DMS114 treated with DMSO at 0.1 percent for 48 hours (cell line): ENCODE data around the gene ADAM15.

Experiments used
- DNase-seq: peaks from one replicate; lab custom pipeline; 2025; ENCODE audit not compliant: unreplicated experiment; lab: John Stamatoyannopoulos, UW

The ADAM15 gene

GRCh38 chr1:155070158-155070621 lies 19.1 kb downstream of the ADAM15 start:
- DNase-seq, result no peak

GRCh38 chr1:155070721-155071569 lies 19.8 kb downstream of the ADAM15 start:
- DNase-seq, result peak; percentile 83

- DNase-seq, result no peak
Observed at GRCh38 chr1:155071701-155072100, 20.6 kb downstream of the ADAM15 start.

DNA sequence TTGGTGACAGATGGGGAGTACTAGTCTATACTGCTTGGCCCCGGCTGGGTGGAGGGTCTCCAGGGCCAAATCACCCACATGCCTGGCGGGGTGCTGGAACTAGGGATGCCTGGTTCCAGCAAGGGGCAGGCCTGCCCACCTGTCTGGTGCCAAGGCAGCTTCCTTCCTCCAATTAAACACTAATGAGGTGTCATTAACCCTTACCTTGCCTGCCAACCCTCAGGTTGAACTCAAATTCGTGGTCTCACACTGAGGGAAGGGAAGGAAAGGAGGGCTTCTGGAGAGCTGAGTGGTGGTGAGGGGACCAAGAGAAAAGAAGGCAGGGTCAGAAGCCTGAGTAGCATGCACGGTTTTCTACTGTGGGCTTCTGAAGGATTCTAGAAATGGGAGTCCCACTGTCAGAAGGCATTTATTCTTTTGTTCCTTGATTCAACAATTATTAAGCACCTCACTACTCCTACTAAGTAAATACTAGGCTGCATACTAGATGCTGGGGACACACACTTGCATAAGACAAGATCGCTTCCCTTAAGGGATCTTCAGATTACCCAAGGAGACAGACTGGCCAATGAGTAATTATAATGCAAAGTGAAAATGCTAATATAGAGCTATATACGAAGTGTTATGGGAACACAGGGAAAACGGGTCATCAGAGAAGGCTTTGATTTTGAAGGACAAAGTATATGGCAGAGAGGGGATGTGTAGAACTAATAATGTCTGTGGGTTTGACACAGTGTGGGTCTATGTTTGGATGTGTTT lies 21.6 kb downstream of the ADAM15 start:
- DNase-seq, result no peak

- DNase-seq, result no peak
Observed at GRCh38 chr1:155073377-155074242, 22.5 kb downstream of the ADAM15 start.

GRCh38 chr1:155075535-155075934 lies 24.4 kb downstream of the ADAM15 start:
- DNase-seq, result no peak

- no peak for DNase-seq
Observed at GRCh38 chr1:155076371-155076770, 25.3 kb downstream of the ADAM15 start.

GRCh38 chr1:155077346-155077745 lies 26.2 kb downstream of the ADAM15 start:
- no peak for DNase-seq

- DNase-seq, result no peak
Observed at GRCh38 chr1:155077758-155078445, 26.8 kb downstream of the ADAM15 start.

DNA sequence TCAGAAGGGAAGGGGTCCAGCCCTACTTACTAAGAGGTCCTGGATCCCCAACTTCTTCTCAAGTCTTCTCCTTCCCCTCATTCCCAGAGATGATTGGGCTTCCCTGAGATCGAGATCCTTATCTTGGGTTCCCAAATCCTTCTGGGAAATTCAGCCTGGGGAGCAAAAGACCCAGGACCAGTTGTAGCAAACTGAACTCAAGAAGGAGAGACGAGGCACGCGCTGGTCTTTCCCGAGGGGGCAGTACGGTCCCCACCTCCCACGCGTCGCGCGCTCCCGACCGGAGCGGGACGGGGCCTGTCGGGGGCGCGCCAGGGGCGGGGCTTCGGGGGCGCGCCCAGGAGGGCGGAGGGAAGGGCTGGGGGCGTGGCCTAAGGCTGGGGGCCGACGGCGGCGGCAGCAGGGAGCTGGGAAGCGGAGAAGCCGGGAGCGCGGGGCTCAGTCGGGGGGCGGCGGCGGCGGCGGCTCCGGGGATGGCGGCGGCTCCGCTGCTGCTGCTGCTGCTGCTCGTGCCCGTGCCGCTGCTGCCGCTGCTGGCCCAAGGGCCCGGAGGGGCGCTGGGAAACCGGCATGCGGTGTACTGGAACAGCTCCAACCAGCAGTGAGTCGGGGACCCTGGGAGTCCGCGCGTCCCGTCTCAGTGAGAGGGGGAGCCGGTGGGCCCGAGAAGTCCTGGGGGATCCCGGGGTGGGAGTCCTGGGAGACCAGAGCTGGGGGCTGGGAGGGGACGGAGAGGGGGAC lies 27.5 kb downstream of the ADAM15 start, which contains the start of gene EFNA3:
EFNA3 (plus strand) TSS at position 369 of the 741 bp plus-strand sequence; CDS start at position 474, 105 bp downstream.
- DNase-seq, result peak; percentile 58

- DNase-seq, result no peak
Observed at GRCh38 chr1:155079210-155079486, 28.0 kb downstream of the ADAM15 start.

GRCh38 chr1:155079487-155080311 lies 28.6 kb downstream of the ADAM15 start:
- no peak for DNase-seq

- DNase-seq, result no peak
Observed at GRCh38 chr1:155080312-155081228, 29.5 kb downstream of the ADAM15 start.

DNA sequence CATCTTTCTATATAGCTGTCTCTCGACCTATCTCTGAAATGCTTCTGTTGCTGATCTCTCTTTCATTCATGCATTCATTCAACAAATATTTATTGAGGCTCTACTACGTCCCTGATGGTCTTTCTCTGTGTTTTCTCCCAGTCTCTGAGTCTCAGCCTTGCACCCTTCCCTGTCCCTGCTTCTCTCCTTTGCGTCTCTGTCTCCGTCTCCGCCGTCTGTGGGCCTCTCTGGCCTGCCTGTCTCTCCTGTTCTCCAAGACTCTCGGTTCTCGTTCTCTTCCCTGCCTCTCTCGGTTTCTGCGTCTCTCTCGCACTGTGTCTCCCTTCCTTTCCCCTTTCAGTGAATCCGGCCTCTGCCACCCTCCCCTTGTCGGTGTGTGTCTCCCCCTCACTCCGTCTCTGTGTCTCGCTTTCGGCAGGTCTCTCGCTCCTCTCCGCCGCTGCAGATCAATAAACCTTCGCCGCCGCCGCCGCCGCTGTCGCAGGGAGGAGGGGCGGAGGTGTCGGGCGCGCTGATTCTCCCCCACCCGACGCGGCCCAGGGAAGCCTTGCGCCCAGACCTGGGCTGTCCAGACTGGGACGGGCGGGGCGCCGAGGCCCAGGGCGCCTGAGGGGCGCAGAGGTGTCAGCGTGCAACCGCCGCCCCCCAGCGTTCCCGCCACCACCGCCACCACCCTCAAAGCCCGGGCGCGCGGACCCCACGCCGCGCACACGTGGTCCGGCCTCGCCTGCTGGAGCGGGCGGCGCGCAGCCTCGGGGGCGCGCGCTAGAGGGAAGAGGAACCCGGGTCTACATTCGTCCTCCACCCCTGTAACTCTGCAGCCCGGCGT lies 30.6 kb downstream of the ADAM15 start:
- no peak for DNase-seq

GRCh38 chr1:155082301-155083051 lies 31.4 kb downstream of the ADAM15 start:
- no peak for DNase-seq

DNA sequence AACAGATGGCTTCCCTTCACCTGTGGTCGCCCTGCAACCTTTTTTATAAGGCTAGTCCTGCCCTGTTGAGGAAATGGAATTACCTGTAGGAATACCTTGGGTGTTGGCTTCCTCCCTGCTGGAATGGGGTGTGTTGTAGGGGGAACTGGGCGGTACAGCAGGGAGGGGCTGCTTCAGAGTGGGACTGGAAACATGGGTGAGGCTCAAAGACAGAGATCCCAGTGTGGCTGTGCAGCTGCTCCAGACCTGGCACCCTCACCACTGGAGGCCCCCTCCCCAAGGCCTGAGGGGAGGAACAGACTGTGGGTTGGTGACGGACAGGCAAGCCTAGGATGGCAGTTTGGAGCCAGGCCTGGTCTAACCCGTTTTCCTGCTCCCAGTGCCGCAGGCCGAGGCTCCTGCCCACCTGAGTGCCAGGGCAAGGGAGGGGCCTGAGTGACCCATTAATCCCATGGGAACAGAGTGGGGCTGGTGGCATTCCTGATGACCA lies 32.0 kb downstream of the ADAM15 start:
- DNase-seq, result no peak
